ENCODE results near the gene MACROH2A2. TPM values are rescaled to one million over a fixed set of nuclear protein-coding genes. Genes with fewer than 3 reads are reported as not detected.
A peak's percentile ranks its signal among the peaks of the same experiment; 100 is the strongest.

MACROH2A2 gene
- total RNA-seq, 1 experiment from 2014 or later = 2.1 TPM

- DNase-seq (ENCODE audit: low read depth) = peak; percentile 33
Observed at GRCh38 chr10:70130878-70131559, 78.4 kb downstream of the MACROH2A2 start.

- no peak for DNase-seq (ENCODE audit: low read depth)
Observed at GRCh38 chr10:70131560-70131937, 78.9 kb downstream of the MACROH2A2 start.

- peak; percentile 75 for DNase-seq (ENCODE audit: low read depth)
Observed at GRCh38 chr10:70132098-70133029, 79.7 kb downstream of the MACROH2A2 start, which contains the start of gene AIFM2. Gene AIFM2, minus strand, starts transcription at chr10:70132825. Its CDS starts 8,741 bp downstream, at chr10:70124084.

GRCh38 chr10:70135046-70135445 lies 82.4 kb downstream of the MACROH2A2 start:
- no peak for DNase-seq (ENCODE audit: low read depth)

DNA sequence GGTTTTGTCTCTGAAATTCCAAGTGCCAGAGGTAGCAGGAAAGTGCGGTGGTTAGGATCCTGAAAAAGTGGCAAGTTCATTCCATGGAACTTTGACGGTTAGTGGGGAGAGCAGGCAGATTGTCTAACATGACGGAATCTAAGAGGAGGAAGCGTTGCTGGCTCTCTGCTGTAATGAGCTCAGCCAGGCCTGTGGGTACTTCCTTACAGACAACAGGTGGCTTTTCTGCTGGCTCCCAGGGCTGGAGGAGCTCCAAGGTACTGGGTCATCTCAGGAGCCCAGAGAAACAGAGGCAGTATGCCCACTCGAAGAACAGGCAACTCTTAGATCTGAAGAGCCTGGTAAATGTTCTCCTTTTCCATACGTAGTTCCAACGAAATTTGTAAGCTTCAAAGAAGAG lies 83.0 kb downstream of the MACROH2A2 start:
- no peak for DNase-seq (ENCODE audit: low read depth)

DNA sequence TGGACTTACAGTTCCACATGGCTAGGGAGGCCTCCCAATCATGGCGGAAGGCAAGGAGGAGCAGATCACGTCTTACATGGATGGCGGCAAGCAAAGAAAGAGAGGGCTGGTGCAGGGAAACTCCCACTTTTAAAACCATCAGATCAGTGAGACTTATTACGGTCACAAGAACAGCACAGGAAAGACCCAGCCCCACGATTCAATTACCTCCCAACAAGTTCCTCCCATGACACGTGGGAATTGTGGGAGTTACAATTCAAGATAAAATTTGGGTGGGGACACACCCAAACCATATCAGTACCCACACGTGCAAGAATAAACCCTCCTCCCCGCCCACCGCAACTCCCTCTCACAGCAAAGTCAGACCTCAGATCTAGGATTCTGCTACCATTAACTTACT lies 84.5 kb downstream of the MACROH2A2 start:
- no peak for DNase-seq (ENCODE audit: low read depth)

DNA sequence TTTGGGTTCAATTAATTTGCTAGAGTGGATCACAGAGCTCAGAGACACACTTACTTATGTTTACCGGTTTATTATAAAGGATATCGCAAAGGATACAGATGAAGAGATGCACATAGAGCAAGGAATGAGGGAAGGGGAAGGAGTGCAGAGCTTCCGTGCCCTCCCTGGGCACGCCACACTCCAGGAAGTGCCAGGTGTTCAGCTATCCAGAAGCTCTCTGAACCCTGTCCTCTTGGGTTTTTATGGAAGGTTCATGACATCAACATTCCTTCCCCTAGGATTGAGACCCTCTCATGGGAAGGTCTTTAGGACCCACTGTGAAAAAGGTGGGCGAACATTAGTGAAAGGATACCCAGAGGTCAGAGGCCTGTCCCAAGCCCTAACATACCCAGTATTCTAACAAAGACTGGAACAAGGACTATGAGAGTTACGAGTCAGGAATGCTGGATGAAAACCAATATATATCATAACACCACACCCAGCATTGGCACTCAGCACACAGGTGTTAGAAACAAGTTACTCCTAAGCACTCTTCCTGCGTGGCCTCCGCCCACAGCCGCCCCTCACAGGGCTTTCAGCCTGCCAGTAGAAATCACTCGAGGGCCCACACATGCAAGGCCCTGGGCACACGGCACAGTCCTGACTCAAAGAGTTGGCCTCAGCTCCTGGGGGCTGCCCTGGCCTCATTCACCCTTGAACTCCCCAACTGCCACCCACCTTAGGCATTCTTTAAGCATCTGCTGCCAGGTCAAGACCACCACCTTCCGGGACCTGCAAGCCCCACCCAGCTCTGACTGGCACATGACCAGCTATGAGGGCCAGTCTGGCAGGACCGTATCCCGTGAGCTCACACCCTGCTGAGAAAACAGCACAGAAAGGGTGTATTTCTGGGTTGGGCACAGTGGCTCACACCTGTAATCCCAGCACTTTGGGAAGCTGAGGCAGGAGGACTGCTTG lies 85.6 kb downstream of the MACROH2A2 start:
- DNase-seq (ENCODE audit: low read depth) = no peak

- DNase-seq (ENCODE audit: low read depth) = no peak
Observed at GRCh38 chr10:70139151-70139996, 86.7 kb downstream of the MACROH2A2 start.

GRCh38 chr10:70139997-70140250 lies 87.3 kb downstream of the MACROH2A2 start:
- DNase-seq (ENCODE audit: low read depth) = no peak

- DNase-seq (ENCODE audit: low read depth) = no peak
Observed at GRCh38 chr10:70140297-70140696, 87.7 kb downstream of the MACROH2A2 start.

- DNase-seq (ENCODE audit: low read depth) = no peak
Observed at GRCh38 chr10:70142555-70142954, 89.9 kb downstream of the MACROH2A2 start.

DNA sequence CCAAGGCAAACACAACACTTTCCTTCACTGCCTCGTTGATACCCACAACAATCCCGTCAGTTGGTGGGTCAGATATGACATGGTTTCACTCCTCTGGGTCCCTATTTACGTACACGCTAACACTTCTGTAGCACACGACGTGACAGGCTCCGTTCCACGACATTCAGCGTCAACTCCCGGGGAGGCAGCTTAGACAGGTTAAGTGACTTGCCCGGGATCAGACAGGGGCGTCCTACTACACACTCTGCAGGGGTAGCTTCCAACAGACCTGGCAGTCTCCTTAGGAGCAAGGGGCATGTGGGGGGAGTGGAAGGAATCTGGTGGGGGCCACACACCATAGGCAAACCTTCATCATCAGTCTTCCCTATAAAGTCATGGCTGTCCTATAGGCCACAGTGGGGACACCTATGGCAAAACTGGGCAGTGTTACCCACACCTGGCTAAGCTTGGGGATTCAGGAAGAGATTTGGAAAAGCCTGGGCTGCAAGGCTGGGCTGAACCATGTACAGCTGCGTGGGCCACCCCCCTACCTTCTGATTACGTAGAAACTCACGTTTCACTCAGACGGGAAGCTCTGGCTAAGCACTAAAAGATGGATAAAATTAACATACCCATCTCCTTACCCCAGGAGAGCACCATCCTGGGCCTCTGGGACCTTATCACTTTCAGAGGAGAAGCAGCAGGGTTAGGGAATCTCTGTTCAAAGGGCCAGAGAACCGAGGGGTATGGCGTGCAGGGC lies 91.9 kb downstream of the MACROH2A2 start:
- no peak for DNase-seq (ENCODE audit: low read depth)

- DNase-seq (ENCODE audit: low read depth) = no peak
Observed at GRCh38 chr10:70145166-70145665, 92.6 kb downstream of the MACROH2A2 start.

- peak; percentile 59 for DNase-seq (ENCODE audit: low read depth)
Observed at GRCh38 chr10:70145666-70146488, 93.2 kb downstream of the MACROH2A2 start.

- peak; percentile 98 for DNase-seq (ENCODE audit: low read depth)
Observed at GRCh38 chr10:70146489-70147258, 94.0 kb downstream of the MACROH2A2 start, which contains the start of gene TYSND1. Gene TYSND1, minus strand, starts transcription at chr10:70146700. Its CDS starts 114 bp downstream, at chr10:70146586.

GRCh38 chr10:70147259-70147625 lies 94.6 kb downstream of the MACROH2A2 start:
- no peak for DNase-seq (ENCODE audit: low read depth)

- no peak for DNase-seq (ENCODE audit: low read depth)
Observed at GRCh38 chr10:70148516-70148915, 95.9 kb downstream of the MACROH2A2 start.

DNA sequence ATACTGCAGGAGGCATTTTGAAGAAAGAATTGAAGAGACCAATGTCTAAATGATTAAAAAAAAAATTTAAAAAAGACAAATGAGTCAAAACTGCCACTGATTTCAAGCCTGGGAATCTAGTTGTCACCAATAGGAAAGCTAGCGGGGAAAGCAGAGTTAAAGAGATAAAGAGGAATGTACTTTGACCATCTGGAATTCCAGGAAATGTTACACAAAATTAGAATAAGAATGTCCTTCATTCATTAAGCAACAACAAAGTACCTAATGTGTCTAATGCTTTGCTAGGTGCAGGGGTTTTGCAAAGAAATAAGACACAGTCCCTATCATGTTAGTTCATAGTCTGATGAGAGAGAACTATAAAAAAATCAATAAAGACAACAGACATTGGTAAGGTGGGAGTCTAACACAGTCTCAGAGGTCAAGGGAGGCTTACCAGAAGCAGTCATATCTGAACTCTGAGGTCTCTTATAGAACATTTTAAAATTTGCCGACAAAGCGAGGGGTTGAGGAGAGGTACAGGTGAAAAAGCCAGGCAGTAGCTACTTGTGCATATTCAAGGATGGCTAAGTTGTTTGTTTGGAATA lies 102.7 kb downstream of the MACROH2A2 start:
- DNase-seq (ENCODE audit: low read depth) = no peak
